A549 (cell line): ENCODE measurements around the gene PEAK3.

ENCODE experiments used
- CTCF ChIP-seq: fragments of >200 bp; sonication (Bioruptor Twin); formaldehyde crosslinking; IDR thresholded peaks from 3 replicates; pipeline ENCODE4 v1.5.1; 2016
- MAFK ChIP-seq: fragments of 450-650 bp; IDR thresholded peaks from 2 replicates; pipeline ENCODE4 v1.6.1; 2014; ENCODE audit not compliant: partially characterized antibody
- MAX ChIP-seq: IDR thresholded peaks from 2 replicates; pipeline ENCODE4 v1.6.1; 2012
- POLR2A ChIP-seq: IDR thresholded peaks from 2 replicates; pipeline ENCODE4 v1.6.1; 2012; ENCODE audit warnings: mild to moderate bottlenecking, low read length

- TF ChIP-seq POLR2A, result no peak
- TF ChIP-seq CTCF, result no peak
- no peak for TF ChIP-seq MAX
- TF ChIP-seq MAFK, result no peak
Measured at GRCh38 chr19:2237869-2238153, 44.2 kb downstream of the PEAK3 start.
